ENCODE results near the gene NTF4. TPM values are rescaled to one million over a fixed set of nuclear protein-coding genes. Genes with fewer than 3 reads are reported as not detected.

The NTF4 gene, protein sequence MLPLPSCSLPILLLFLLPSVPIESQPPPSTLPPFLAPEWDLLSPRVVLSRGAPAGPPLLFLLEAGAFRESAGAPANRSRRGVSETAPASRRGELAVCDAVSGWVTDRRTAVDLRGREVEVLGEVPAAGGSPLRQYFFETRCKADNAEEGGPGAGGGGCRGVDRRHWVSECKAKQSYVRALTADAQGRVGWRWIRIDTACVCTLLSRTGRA
- total RNA-seq (not detected), polyA plus RNA-seq (not detected)

DNA sequence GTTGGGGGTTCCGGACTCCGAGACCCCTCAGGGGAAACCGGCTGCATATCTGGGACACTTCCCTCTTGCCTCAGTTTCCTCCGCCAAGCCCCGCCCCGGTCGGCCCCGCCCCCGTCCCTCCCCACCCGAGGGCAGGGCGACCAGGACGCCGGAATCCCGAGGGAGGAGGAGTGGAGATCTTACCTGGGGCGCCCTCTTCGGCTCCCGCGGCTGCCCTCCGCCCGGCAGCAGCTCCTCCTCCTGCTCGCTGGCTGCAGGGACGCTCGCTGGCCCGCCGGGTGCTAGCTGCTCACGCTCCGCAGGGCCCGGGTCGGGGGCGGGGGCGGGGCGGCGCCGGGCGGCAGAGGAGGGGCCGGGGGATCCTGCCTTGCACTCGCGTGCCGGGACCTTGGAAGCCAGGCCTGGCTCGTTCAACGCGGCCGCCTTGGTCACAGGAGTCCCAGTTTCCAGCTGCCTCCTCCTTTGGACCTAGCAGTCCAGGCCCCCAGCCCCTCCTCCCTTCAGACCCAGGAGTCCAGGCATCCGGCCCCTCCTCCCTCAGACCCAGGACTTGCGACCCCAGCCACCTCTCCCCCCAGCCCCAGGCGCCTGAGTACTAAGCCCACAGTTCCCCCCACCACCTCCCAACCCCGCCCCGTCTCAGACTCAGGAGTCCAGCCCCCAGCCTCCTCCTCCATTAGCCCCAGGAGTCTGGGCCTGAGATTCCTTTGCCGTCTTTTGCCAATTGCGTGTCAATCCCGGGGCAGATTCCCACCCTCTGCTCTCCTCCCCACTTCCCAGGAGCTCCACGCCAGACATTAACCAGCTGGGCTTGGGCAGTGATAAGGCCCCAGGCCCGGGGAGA, at the start of gene NTF4:
Gene NTF4, minus strand, starts transcription at position 51 of the 844 bp plus-strand sequence. CDS start 2,821 bp downstream, outside the sequence.
- H3K4me3 ChIP-seq (ENCODE audit: low read length in 2 of 2) = no peak within 1 kb of the TSS
- intact Hi-C loops (cut with micrococcal nuclease) = no loop called here
- no peaks in the 10 kb centered on the region for H3K36me3 Mint-ChIP-seq
- H3K9me3 Mint-ChIP-seq = peaks cover 0 to 6% (median 3%) of the 10 kb centered on the region in 8 donors
- POLR2A ChIA-PET (ENCODE audit: partially characterized antibody) = no interaction called here
- CTCF ChIA-PET (ENCODE audit: partially characterized antibody) = interaction anchor here (1.4 kb wide), 1 partner anchor 41 kb away, joined by 3 read pairs; no protein-coding TSS in a partner anchor
- H3K27ac Mint-ChIP-seq = peak within 1 kb of the TSS in 2 of 7 donors; percentile 6 to 31
- H3K27ac ChIP-seq (ENCODE audit: low read depth, low read length) = no peak within 1 kb of the TSS
- H3K27me3 ChIP-seq (ENCODE audit: insufficient read depth, low read length) = peaks cover 7% of the 10 kb centered on the region
- H3K9me3 ChIP-seq (ENCODE audit: control insufficient read depth in 1 of 2, low read length in 2 of 2) = no peaks in the 10 kb centered on the region
- H3K4me1 ChIP-seq (ENCODE audit: insufficient read depth, low read length) = no peaks in the 10 kb centered on the region
- no peaks in the 10 kb centered on the region for H3K36me3 ChIP-seq (ENCODE audit: insufficient read depth, low read length)
- no peak for DNase-seq
- H3K27me3 Mint-ChIP-seq = peaks cover 25 to 37% of the 10 kb centered on the region in 2 donors
- H3K4me3 Mint-ChIP-seq = peak within 1 kb of the TSS in 2 of 8 donors; percentile 43 to 52
- H3K4me1 Mint-ChIP-seq = peaks cover 0 to 5% (median 0%) of the 10 kb centered on the region in 4 donors

DNA sequence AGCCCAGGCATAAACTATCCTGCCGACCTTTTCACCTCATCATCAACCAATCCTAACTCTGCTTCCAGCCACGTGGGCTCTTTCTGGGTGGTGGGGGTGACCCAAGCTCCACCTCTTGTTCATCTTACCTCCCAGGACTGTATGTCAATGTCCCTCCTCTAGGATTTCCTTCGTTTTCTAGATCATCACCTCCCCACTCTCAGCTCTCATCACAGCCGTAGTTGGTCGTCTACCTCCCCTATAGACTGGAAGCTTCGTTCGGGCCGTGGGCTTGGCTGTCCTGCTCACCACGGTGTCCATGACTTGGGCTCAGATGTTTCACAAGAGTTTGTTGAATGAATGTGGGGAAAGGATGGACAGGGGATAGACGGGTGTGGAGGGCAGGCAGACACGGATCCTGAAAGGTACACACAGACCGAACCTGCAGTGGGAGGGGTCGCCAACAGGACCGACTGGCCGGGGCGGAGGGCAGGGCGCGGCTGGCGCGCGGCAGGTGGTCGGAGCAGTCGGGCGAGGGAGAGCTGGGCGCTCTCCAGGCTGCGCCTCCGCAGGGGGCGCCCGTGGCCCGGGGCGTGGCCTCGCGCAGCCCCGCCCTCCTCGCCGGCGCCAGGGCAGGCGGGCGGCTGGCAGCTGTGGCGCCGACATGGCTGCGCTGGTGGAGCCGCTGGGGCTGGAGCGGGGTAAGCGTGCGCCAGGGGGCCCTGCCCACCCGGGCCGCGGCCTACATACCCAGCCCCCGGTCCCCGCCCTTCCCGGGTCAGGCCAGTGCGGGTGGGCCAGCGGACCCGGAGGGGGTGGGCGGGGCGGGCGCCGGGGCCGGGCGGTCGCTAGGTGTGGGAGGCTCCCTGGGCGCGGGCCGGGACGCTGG, 49.4 kb upstream of the NTF4 start, which contains the start of gene LIN7B:
Gene LIN7B, plus strand, starts transcription at position 609 of the 868 bp plus-strand sequence. Its CDS starts 35 bp downstream, at position 644.
- Histone ChIP-seq H3K36me3 (ENCODE audit: insufficient read depth, low read length) (no peaks in the 10 kb centered on the region), H3K4me1 (ENCODE audit: insufficient read depth, low read length) (peaks cover 25% of the 10 kb centered on the region), H3K9me3 (ENCODE audit: control insufficient read depth in 1 of 2, low read length in 2 of 2) (no peaks in the 10 kb centered on the region), H3K27me3 (ENCODE audit: insufficient read depth, low read length) (no peaks in the 10 kb centered on the region), H3K27ac (ENCODE audit: low read depth, low read length) (peak within 1 kb of the TSS; percentile 48), H3K4me3 (ENCODE audit: low read length in 2 of 2) (peak within 1 kb of the TSS; percentile 14 to 57)
- DNase-seq = peak; percentile 74 to 89 (median 82)
- peak within 1 kb of the TSS; percentile 68 to 95 (median 88) for H3K27ac Mint-ChIP-seq
- peaks cover 6 to 9% of the 10 kb centered on the region in 2 donors for H3K36me3 Mint-ChIP-seq
- peaks cover 0 to 2% (median 0%) of the 10 kb centered on the region in 8 donors for H3K9me3 Mint-ChIP-seq
- CTCF ChIA-PET (ENCODE audit: partially characterized antibody) = interaction anchor here (0.5 to 2.9 kb wide), 18 partner anchors 9 to 475 kb away, joined by 3 to 20 read pairs (median 4); partner anchors contain the start of genes GYS1 and RUVBL2
- peak within 1 kb of the TSS; percentile 85 to 95 (median 90) for H3K4me3 Mint-ChIP-seq
- no peaks in the 10 kb centered on the region for H3K27me3 Mint-ChIP-seq
- peaks cover 20 to 42% (median 32%) of the 10 kb centered on the region in 4 donors for H3K4me1 Mint-ChIP-seq
- POLR2A ChIA-PET (ENCODE audit: partially characterized antibody) = interaction anchor here (0.7 to 4.0 kb wide), 9 partner anchors 10 to 604 kb away, joined by 3 to 38 read pairs (median 4); partner anchors contain the start of genes CGB7, GYS1 and RUVBL2
- intact Hi-C loops (cut with micrococcal nuclease) = loop anchor here (1.0 kb wide), 3 partner anchors 8 to 29 kb away; partner anchors contain the start of gene SNRNP70

DNA sequence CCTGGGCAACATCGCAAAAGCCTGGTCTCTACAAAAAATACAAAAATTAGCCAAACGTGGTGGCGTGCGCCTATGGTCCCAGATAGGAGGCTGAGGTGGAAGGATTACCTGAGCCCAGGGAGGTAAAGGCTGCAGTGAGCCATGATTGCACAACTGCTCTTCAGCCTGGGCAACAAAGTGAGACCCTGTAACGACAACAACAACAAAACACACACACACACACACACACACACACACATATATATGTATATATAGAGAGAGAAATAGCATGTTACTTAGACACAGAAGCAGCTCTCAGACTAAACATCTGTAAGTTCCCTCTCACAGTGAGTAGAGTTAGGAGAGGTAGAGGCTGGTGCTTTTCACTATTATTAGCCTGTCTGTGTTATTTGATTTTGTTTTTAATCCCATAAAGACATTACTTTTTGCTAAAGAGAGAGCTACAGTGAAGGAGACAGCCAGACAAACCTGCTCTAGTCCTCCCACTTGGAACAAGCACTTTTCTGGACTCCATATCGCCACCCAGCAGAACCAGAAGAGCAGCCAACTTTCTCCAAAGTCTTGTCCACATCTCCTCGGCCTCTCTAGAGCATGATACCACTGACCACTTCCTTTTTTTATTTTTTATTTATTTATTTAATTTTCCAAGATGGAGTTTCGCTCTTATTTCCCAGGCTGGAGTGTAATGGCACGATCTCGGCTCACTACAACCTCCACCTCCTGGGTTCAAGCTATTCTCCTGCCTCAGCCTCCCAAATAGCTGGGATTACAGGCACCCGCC, 46.8 kb upstream of the NTF4 start:
- Mint-ChIP-seq H3K4me1 (peaks cover 13 to 25% (median 16%) of the 10 kb centered on the region in 4 donors), H3K9me3 (no peaks in the 10 kb centered on the region), H3K27ac (peak overlapping the region in 2 of 7 donors; percentile 28 to 35), H3K27me3 (no peaks in the 10 kb centered on the region), H3K36me3 (peaks cover 24 to 26% of the 10 kb centered on the region in 2 donors), H3K4me3 (peak overlapping the region in 2 of 8 donors; percentile 9 to 59)
- Histone ChIP-seq H3K27ac (ENCODE audit: low read depth, low read length) (no peak overlapping the region), H3K27me3 (ENCODE audit: insufficient read depth, low read length) (no peaks in the 10 kb centered on the region), H3K4me3 (ENCODE audit: low read length in 2 of 2) (no peak overlapping the region), H3K36me3 (ENCODE audit: insufficient read depth, low read length) (peaks cover 15% of the 10 kb centered on the region), H3K4me1 (ENCODE audit: insufficient read depth, low read length) (peaks cover 10% of the 10 kb centered on the region), H3K9me3 (ENCODE audit: control insufficient read depth in 1 of 2, low read length in 2 of 2) (no peaks in the 10 kb centered on the region)
- intact Hi-C loops (cut with micrococcal nuclease) = no loop called here
- ChIA-PET POLR2A (ENCODE audit: partially characterized antibody) (no interaction called here), CTCF (ENCODE audit: partially characterized antibody) (interaction anchor here (0.9 to 1.0 kb wide), 2 partner anchors 14 kb away, joined by 4 to 5 read pairs; no protein-coding TSS in a partner anchor)
- DNase-seq = peak in 1 of 5 donors; percentile 24

DNA sequence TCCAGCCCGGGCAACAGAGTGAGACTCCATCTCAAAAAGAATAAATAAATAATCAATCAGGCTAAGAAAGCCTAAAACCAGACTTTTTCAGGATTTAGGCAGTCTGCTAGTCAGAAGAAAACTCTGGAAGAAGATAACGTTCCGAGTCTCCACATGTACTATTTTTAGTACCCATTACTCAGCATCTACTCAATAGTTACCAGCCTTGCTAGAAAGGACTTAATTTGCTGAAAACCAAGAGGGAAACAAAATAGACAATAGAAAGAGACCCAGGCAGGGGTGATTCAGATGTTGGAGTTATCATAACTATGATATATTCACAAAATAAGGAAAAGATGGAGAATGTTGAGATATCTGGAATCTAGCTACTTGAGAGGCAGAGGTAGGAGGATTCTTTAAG, 45.9 kb upstream of the NTF4 start:
- peaks cover 17% of the 10 kb centered on the region for H3K36me3 ChIP-seq (ENCODE audit: insufficient read depth, low read length)
- H3K36me3 Mint-ChIP-seq = peaks cover 31 to 32% of the 10 kb centered on the region in 2 donors
- no peak overlapping the region for H3K27ac ChIP-seq (ENCODE audit: low read depth, low read length)
- H3K4me3 Mint-ChIP-seq = no peak overlapping the region
- CTCF ChIA-PET (ENCODE audit: partially characterized antibody) = interaction anchor here (0.9 kb wide), 1 partner anchor 13 kb away, joined by 4 read pairs; no protein-coding TSS in a partner anchor
- H3K4me1 ChIP-seq (ENCODE audit: insufficient read depth, low read length) = peaks cover 6% of the 10 kb centered on the region
- POLR2A ChIA-PET (ENCODE audit: partially characterized antibody) = interaction anchor here (0.7 kb wide), 2 partner anchors 345 to 696 kb away, joined by 3 read pairs; no protein-coding TSS in a partner anchor
- H3K4me1 Mint-ChIP-seq = peaks cover 11 to 22% (median 15%) of the 10 kb centered on the region in 4 donors
- no peak overlapping the region for H3K27ac Mint-ChIP-seq
- intact Hi-C loops (cut with micrococcal nuclease) = no loop called here
- no peak overlapping the region for H3K4me3 ChIP-seq (ENCODE audit: low read length in 2 of 2)
- no peaks in the 10 kb centered on the region for H3K27me3 Mint-ChIP-seq
- no peak for DNase-seq
- H3K9me3 ChIP-seq (ENCODE audit: control insufficient read depth in 1 of 2, low read length in 2 of 2) = no peaks in the 10 kb centered on the region
- no peaks in the 10 kb centered on the region for H3K9me3 Mint-ChIP-seq
- H3K27me3 ChIP-seq (ENCODE audit: insufficient read depth, low read length) = no peaks in the 10 kb centered on the region

DNA sequence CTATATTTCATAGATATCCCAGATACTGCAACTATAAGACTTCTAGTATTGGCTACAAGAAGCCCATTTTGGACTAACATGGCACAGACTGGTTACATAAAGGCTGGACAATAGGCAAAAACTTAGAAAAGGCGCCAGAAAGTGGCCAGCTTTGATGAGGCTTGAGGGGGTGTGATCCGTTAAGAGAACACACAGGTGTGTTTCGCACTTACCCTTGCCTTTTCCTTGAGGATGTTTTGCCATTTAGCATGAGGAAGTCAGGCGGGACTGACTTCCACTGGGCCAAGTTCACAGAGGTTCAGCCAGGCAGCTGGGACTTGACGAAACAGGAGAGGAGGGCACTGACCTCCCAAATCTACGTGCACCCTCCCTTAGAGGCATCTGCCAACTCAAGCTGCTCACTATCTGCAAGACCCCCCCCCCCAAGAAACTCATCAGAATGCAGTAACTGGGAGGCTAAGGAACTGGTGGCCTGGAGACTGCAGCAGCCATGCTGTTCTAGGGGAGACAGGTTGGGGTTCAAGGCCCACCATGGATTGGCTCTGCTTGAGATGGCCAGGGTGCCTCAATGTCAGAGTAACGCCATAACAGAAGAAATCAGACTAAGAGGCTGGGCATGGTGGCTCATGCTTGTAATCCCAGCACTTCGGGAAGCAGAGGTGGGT, 45.1 kb upstream of the NTF4 start:
- H3K27ac Mint-ChIP-seq = peak overlapping the region in 1 of 7 donors; percentile 40
- no peak overlapping the region for H3K4me3 Mint-ChIP-seq
- no peaks in the 10 kb centered on the region for H3K9me3 Mint-ChIP-seq
- Histone ChIP-seq H3K36me3 (ENCODE audit: insufficient read depth, low read length) (peaks cover 23% of the 10 kb centered on the region), H3K27me3 (ENCODE audit: insufficient read depth, low read length) (no peaks in the 10 kb centered on the region), H3K27ac (ENCODE audit: low read depth, low read length) (no peak overlapping the region), H3K4me1 (ENCODE audit: insufficient read depth, low read length) (peaks cover 6% of the 10 kb centered on the region), H3K9me3 (ENCODE audit: control insufficient read depth in 1 of 2, low read length in 2 of 2) (no peaks in the 10 kb centered on the region), H3K4me3 (ENCODE audit: low read length in 2 of 2) (no peak overlapping the region)
- POLR2A ChIA-PET (ENCODE audit: partially characterized antibody) = no interaction called here
- peak in 1 of 5 donors; percentile 2 for DNase-seq
- peaks cover 35 to 40% of the 10 kb centered on the region in 2 donors for H3K36me3 Mint-ChIP-seq
- peaks cover 9 to 22% (median 11%) of the 10 kb centered on the region in 4 donors for H3K4me1 Mint-ChIP-seq
- H3K27me3 Mint-ChIP-seq = no peaks in the 10 kb centered on the region
- CTCF ChIA-PET (ENCODE audit: partially characterized antibody) = interaction anchor here (1.3 kb wide), 1 partner anchor 11 kb away, joined by 3 read pairs; no protein-coding TSS in a partner anchor
- intact Hi-C loops (cut with micrococcal nuclease) = no loop called here

Data from CD4-positive, alpha-beta memory T cell (primary cell).